Upper lobe of right lung (tissue), 1 donor: Measurements from ENCODE around the gene PLEKHM3. TPM values are rescaled to one million over a fixed set of nuclear protein-coding genes. Genes with fewer than 3 reads are reported as not detected.

ENCODE experiments used
- ATAC-seq: fragments of 200-7000 bp; cut with Tn5 transposase; one replicate; pipeline ENCODE4 v1.9.1; 2020; ENCODE audit warnings: mild to moderate bottlenecking, moderate library complexity
- DNase-seq: peaks from one replicate; pipeline ENCODE4 v3.0.0-alpha.2; 2020
- H3K27ac ChIP-seq: fragments of 200-600 bp; one replicate; pipeline ENCODE4 v1.8.0; 2022
- H3K27me3 ChIP-seq: fragments of 200-600 bp; one replicate; pipeline ENCODE4 v1.8.0; 2022; ENCODE audit warnings: mild to moderate bottlenecking
- H3K36me3 ChIP-seq: fragments of 200-600 bp; one replicate; pipeline ENCODE4 v1.8.0; 2022
- H3K4me1 ChIP-seq: fragments of 200-600 bp; one replicate; pipeline ENCODE4 v1.8.0; 2022
- H3K4me3 ChIP-seq: fragments of 200-600 bp; one replicate; pipeline ENCODE4 v1.8.0; 2022; ENCODE audit warnings: mild to moderate bottlenecking
- H3K9me3 ChIP-seq: fragments of 200-600 bp; one replicate; pipeline ENCODE4 v1.8.0; 2022
- CTCF ChIP-seq: fragments of 200-600 bp; IDR thresholded peaks from one replicate; pipeline ENCODE4 v1.8.0; 2022; ENCODE audit warnings: antibody characterized with exemption
- intact Hi-C: fragments of 100-400 bp; cut with DNase I; formaldehyde crosslinking; loops from one replicate; pipeline ENCODE4 v1.11.0; 2022
- total RNA-seq: library from RNA; stranded (reverse); fragmentation: NEBNext Ultra II Directional; extraction: Animal tissue kit (Norgen Biotek cat#: 25700); gene quantifications from one replicate; pipeline ENCODE4 v1.2.1, GENCODE V29; 2021
- donor health status: DM: no; HTN: yes; CAD: no; lungs with severe emphysema.

PLEKHM3 gene
- total RNA-seq, 1 donor from 2014 or later = 24.5 TPM

- no peak for TF ChIP-seq CTCF
- ATAC-seq (no peak), DNase-seq (no peak)
- Histone ChIP-seq H3K27ac (no peak overlapping the region), H3K4me3 (no peak overlapping the region), H3K9me3 (no peaks in the 10 kb centered on the region), H3K27me3 (no peaks in the 10 kb centered on the region), H3K36me3 (no peaks in the 10 kb centered on the region), H3K4me1 (no peaks in the 10 kb centered on the region)
- intact Hi-C loops = no loop called here
Measured at GRCh38 chr2:207987025-207987716, 38.2 kb downstream of the PLEKHM3 start.

GRCh38 chr2:207984765-207985480 lies 40.4 kb downstream of the PLEKHM3 start:
- intact Hi-C loops = no loop called here
- H3K27me3 ChIP-seq = no peaks in the 10 kb centered on the region
- no peaks in the 10 kb centered on the region for H3K4me1 ChIP-seq
- H3K9me3 ChIP-seq = no peaks in the 10 kb centered on the region
- H3K27ac ChIP-seq = no peak overlapping the region
- H3K36me3 ChIP-seq = no peaks in the 10 kb centered on the region
- no peak overlapping the region for H3K4me3 ChIP-seq
- ATAC-seq (no peak), DNase-seq (no peak)
- no peak for TF ChIP-seq CTCF

- Histone ChIP-seq H3K36me3 (no peaks in the 10 kb centered on the region), H3K4me3 (no peak overlapping the region), H3K27me3 (no peaks in the 10 kb centered on the region), H3K27ac (no peak overlapping the region), H3K4me1 (no peaks in the 10 kb centered on the region), H3K9me3 (no peaks in the 10 kb centered on the region)
- intact Hi-C loops = no loop called here
- peak; percentile 73 for ATAC-seq
- no peak for DNase-seq
- no peak for TF ChIP-seq CTCF
Measured at GRCh38 chr2:207983641-207984042, 41.7 kb downstream of the PLEKHM3 start.

DNA sequence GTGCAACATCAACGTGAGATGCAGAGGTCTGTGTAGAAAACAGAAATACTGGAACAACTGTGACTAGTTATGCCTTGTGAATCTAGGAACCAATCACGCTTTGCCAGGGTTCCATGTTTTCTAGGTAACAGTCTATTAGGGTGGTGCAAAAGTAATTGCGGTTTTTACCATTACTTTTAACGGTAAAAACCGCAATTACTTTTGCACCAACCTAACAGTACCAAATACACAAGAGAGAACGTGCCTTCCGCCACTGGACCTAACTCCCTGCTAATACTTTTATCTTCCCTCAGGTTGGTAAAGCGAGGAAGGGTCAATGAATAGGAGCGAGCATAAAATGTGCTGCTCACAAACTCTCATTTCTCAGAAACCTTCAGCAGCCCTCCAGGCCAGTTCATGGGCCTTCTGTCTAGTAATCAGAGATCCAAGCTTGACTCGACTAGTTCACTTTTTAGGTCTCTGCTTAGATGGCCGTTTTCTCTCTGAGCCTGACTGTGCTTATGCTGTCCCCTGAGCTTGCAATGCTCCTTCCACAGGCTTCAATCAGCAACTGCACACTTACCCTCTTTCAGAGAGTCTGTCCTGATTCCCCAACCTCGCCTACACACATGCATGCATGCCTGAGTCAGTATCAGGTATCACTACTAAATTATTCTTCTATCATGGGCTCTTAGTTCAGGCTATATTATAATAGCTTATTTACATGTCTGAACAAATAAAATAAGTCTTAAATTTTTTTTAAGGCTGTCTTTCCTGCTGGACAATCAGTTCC lies 47.0 kb downstream of the PLEKHM3 start:
- no peak overlapping the region for H3K27ac ChIP-seq
- intact Hi-C loops = no loop called here
- ATAC-seq = no peak

DNA sequence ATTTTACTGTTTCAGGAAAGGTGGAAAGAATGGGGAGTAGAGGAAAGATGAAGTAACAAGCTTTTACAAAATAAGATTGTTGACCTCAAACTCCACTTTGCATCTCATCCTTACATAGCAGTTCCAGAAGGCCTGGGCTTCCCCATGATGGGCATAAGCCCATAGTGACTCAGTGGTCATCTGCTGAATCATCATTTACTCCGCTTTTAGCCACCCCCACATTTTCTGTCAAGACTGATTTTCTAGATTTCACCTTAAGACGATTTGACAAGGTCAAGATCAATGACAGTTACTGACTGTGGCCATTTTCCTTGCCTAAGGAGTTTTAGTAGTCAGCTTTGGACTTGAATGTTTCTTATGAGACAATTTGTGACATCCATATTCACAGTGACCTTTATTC lies 49.4 kb downstream of the PLEKHM3 start:
- intact Hi-C loops = no loop called here
- H3K9me3 ChIP-seq = no peaks in the 10 kb centered on the region
- ATAC-seq = no peak
- H3K4me3 ChIP-seq = no peak overlapping the region
- no peak for DNase-seq
- TF ChIP-seq CTCF = no peak
- no peak overlapping the region for H3K27ac ChIP-seq
- H3K4me1 ChIP-seq = no peaks in the 10 kb centered on the region
- H3K36me3 ChIP-seq = peaks cover 16% of the 10 kb centered on the region
- H3K27me3 ChIP-seq = no peaks in the 10 kb centered on the region

More for the DNA sequence above, 47.0 kb downstream of the PLEKHM3 start:
- H3K27me3 ChIP-seq = no peaks in the 10 kb centered on the region
- no peak for TF ChIP-seq CTCF
- H3K9me3 ChIP-seq = no peaks in the 10 kb centered on the region
- peaks cover 16% of the 10 kb centered on the region for H3K36me3 ChIP-seq
- DNase-seq = no peak
- H3K4me3 ChIP-seq = no peak overlapping the region
- no peaks in the 10 kb centered on the region for H3K4me1 ChIP-seq
